ENCODE measurements around the gene PSMB5.

DNA sequence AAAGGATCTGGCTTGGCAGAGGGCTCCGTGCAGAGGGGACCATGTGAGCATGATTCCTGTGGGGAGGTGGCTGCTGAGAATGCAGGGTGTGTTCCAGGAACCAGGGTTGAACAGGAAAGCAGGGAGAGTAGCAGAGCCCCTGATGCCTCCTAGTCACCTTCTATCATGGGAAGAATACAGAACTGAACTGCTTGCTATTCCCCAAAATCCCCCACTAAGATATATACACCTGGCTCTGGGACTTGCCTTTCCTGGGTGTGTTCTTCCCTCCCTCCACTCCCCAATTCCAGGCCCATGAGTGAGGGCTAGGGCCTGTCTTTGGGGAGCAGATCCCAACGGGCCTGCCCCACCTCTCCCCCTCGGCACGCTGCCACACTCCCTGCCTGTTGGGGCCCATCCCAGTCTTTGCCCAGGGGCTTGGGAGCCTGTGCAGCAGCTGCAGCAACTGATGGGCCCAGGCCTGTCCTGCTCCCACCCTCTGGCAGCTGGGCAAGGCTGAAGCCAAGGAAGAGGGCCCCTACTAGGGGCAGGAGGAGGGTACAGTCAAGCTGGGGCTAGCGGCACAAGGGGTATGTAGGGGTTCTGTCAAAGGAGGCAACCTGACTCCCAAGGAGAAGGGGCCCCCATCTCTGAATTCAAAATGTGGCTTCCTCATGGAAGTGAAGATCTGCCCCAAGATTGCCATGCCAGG is 55.6 kb downstream of the PSMB5 start:
- no peak for TF ChIP-seq POLR2A (IDR thresholded peaks at IDR 0.05)
- TF ChIP-seq, protein P1, sequence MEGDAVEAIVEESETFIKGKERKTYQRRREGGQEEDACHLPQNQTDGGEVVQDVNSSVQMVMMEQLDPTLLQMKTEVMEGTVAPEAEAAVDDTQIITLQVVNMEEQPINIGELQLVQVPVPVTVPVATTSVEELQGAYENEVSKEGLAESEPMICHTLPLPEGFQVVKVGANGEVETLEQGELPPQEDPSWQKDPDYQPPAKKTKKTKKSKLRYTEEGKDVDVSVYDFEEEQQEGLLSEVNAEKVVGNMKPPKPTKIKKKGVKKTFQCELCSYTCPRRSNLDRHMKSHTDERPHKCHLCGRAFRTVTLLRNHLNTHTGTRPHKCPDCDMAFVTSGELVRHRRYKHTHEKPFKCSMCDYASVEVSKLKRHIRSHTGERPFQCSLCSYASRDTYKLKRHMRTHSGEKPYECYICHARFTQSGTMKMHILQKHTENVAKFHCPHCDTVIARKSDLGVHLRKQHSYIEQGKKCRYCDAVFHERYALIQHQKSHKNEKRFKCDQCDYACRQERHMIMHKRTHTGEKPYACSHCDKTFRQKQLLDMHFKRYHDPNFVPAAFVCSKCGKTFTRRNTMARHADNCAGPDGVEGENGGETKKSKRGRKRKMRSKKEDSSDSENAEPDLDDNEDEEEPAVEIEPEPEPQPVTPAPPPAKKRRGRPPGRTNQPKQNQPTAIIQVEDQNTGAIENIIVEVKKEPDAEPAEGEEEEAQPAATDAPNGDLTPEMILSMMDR (IDR thresholded peaks at IDR 0.05): no peak

Measured in adrenal gland (tissue), 5 donors.